HEK293 (cell line): ENCODE results near the gene RNF227.
A peak's percentile ranks its signal among the peaks of the same experiment; 100 is the strongest.

Experiments
- BCL6B ChIP-seq: fragments of 450-650 bp; formaldehyde crosslinking; IDR thresholded peaks from 2 replicates; pipeline ENCODE4 v1.5.1; 2017; ENCODE audit warnings: missing biosample characterization, missing genetic modification characterization
- EGR2 ChIP-seq: fragments of 450-650 bp; formaldehyde crosslinking; IDR thresholded peaks from 2 replicates; pipeline ENCODE4 v1.5.1; 2016; ENCODE audit warnings: low read depth, missing biosample characterization, missing genetic modification characterization
- GFI1B ChIP-seq: fragments of 450-650 bp; formaldehyde crosslinking; IDR thresholded peaks from 2 replicates; pipeline ENCODE4 v1.5.1; 2016; ENCODE audit warnings: missing biosample characterization, missing genetic modification characterization
- GLIS1 ChIP-seq: fragments of 450-650 bp; formaldehyde crosslinking; IDR thresholded peaks from 2 replicates; pipeline ENCODE4 v1.5.1; 2016; ENCODE audit warnings: missing biosample characterization, missing genetic modification characterization
- HOXC10 ChIP-seq: sonication (generic); formaldehyde crosslinking; IDR thresholded peaks from 2 replicates; pipeline ENCODE4 v1.8.1; 2023; ENCODE audit warnings: mild to moderate bottlenecking, missing genetic modification reagents
- KLF1 ChIP-seq: fragments of 450-650 bp; formaldehyde crosslinking; IDR thresholded peaks from 2 replicates; pipeline ENCODE4 v1.5.1; 2016; ENCODE audit warnings: missing biosample characterization, missing genetic modification characterization
- KLF7 ChIP-seq: fragments of 450-650 bp; formaldehyde crosslinking; IDR thresholded peaks from 2 replicates; pipeline ENCODE4 v1.5.1; 2016; ENCODE audit warnings: missing biosample characterization, missing genetic modification characterization, borderline replicate concordance
- SP3 ChIP-seq: fragments of 450-650 bp; formaldehyde crosslinking; IDR thresholded peaks from 2 replicates; pipeline ENCODE4 v1.5.1; 2016; ENCODE audit warnings: missing biosample characterization, missing genetic modification characterization
- ZBTB7A ChIP-seq: fragments of 450-650 bp; formaldehyde crosslinking; IDR thresholded peaks from 2 replicates; pipeline ENCODE4 v1.5.1; 2016; ENCODE audit warnings: low read depth, missing biosample characterization, missing genetic modification characterization
- ZFP3 ChIP-seq: fragments of 450-650 bp; formaldehyde crosslinking; IDR thresholded peaks from 2 replicates; pipeline ENCODE4 v1.5.1; 2016; ENCODE audit warnings: low read depth, missing biosample characterization, missing genetic modification characterization
- ZNF138 ChIP-seq: fragments of 450-650 bp; formaldehyde crosslinking; IDR thresholded peaks from 2 replicates; pipeline ENCODE4 v1.5.1; 2016; ENCODE audit warnings: missing biosample characterization, missing genetic modification characterization, borderline replicate concordance
- ZNF155 ChIP-seq: fragments of 450-650 bp; formaldehyde crosslinking; IDR thresholded peaks from 2 replicates; pipeline ENCODE4 v1.5.1; 2016; ENCODE audit warnings: missing biosample characterization, missing genetic modification characterization
- ZNF174 ChIP-seq: fragments of 450-650 bp; formaldehyde crosslinking; IDR thresholded peaks from 2 replicates; pipeline ENCODE4 v1.5.0; 2017; ENCODE audit warnings: missing biosample characterization, mild to moderate bottlenecking, missing genetic modification characterization
- ZNF24 ChIP-seq: fragments of 450-650 bp; formaldehyde crosslinking; IDR thresholded peaks from 2 replicates; pipeline ENCODE4 v1.5.1; 2016; ENCODE audit warnings: missing biosample characterization, missing genetic modification characterization
- ZNF248 ChIP-seq: fragments of 450-650 bp; formaldehyde crosslinking; IDR thresholded peaks from 2 replicates; pipeline ENCODE4 v1.5.1; 2017; ENCODE audit warnings: missing biosample characterization, missing genetic modification characterization
- ZNF302 ChIP-seq: fragments of 450-650 bp; formaldehyde crosslinking; IDR thresholded peaks from 2 replicates; pipeline ENCODE4 v1.5.1; 2016; ENCODE audit warnings: missing biosample characterization, missing genetic modification characterization, low read depth
- ZNF426 ChIP-seq: fragments of 450-650 bp; formaldehyde crosslinking; IDR thresholded peaks from 2 replicates; pipeline ENCODE4 v1.5.1; 2017; ENCODE audit warnings: missing biosample characterization, missing genetic modification characterization, mild to moderate bottlenecking, inconsistent platforms, moderate library complexity
- ZNF473 ChIP-seq: fragments of 450-650 bp; formaldehyde crosslinking; IDR thresholded peaks from 2 replicates; pipeline ENCODE4 v1.5.1; 2017; ENCODE audit warnings: missing biosample characterization, missing genetic modification characterization
- ZNF529 ChIP-seq: fragments of 450-650 bp; formaldehyde crosslinking; IDR thresholded peaks from 2 replicates; pipeline ENCODE4 v1.5.1; 2017; ENCODE audit warnings: missing genetic modification characterization, missing biosample characterization; ENCODE audit not compliant: insufficient replicate concordance
- ZNF561 ChIP-seq: fragments of 450-650 bp; IDR thresholded peaks from 2 replicates; pipeline ENCODE4 v1.5.1; 2018; ENCODE audit warnings: missing biosample characterization, missing genetic modification characterization, borderline replicate concordance
- ZNF629 ChIP-seq: fragments of 450-650 bp; formaldehyde crosslinking; IDR thresholded peaks from 2 replicates; pipeline ENCODE4 v1.5.1; 2017; ENCODE audit warnings: missing biosample characterization, missing genetic modification characterization
- ZNF664 ChIP-seq: fragments of 450-650 bp; formaldehyde crosslinking; IDR thresholded peaks from 2 replicates; pipeline ENCODE4 v1.5.1; 2016; ENCODE audit warnings: missing biosample characterization, missing genetic modification characterization
- ZNF768 ChIP-seq: fragments of 450-650 bp; formaldehyde crosslinking; IDR thresholded peaks from 2 replicates; pipeline ENCODE4 v1.5.1; 2018; ENCODE audit warnings: missing biosample characterization, mild to moderate bottlenecking, missing genetic modification characterization
- ZNF843 ChIP-seq: fragments of 450-650 bp; formaldehyde crosslinking; IDR thresholded peaks from 2 replicates; pipeline ENCODE4 v1.5.1; 2016; ENCODE audit warnings: missing biosample characterization, missing genetic modification characterization
- ZSCAN30 ChIP-seq: fragments of 450-650 bp; IDR thresholded peaks from 2 replicates; pipeline ENCODE4 v1.5.1; 2018; ENCODE audit warnings: missing biosample characterization, mild to moderate bottlenecking, missing genetic modification characterization, moderate library complexity
- TF ChIP-seq, protein P1 (sequence below): fragments of 450-650 bp; formaldehyde crosslinking; IDR thresholded peaks from 2 replicates; pipeline ENCODE4 v1.5.1; 2016; ENCODE audit warnings: missing biosample characterization, missing genetic modification characterization
- TF ChIP-seq, protein P2 (sequence below): IDR thresholded peaks from 2 replicates; pipeline ENCODE4 v1.6.1; 2011; ENCODE audit warnings: mild to moderate bottlenecking, low read depth, low read length, borderline replicate concordance
- TF ChIP-seq, protein P3 (sequence below): fragments of 450-650 bp; formaldehyde crosslinking; IDR thresholded peaks from 2 replicates; pipeline ENCODE4 v1.5.1; 2016; ENCODE audit warnings: missing biosample characterization, missing genetic modification characterization
- TF ChIP-seq, protein P4 (sequence below): fragments of 450-650 bp; IDR thresholded peaks from 2 replicates; pipeline ENCODE4 v1.5.1; 2018; ENCODE audit warnings: missing biosample characterization, mild to moderate bottlenecking, missing genetic modification characterization
- TF ChIP-seq, protein P5 (sequence below): fragments of 450-650 bp; formaldehyde crosslinking; IDR thresholded peaks from 2 replicates; pipeline ENCODE4 v1.5.1; 2016; ENCODE audit warnings: missing biosample characterization, missing genetic modification characterization, low read depth

The RNF227 gene

GRCh38 chr17:7915611-7916384 is at the start of gene RNF227 (continued):
- TF ChIP-seq ZNF248 (tag by site-specific recombination): no peak
- no peak for TF ChIP-seq GFI1B
- TF ChIP-seq ZNF155: no peak
- peak; percentile 66 for TF ChIP-seq ZNF629 (tag by site-specific recombination)
- 0 out of 2 replicates have a peak, but pooled peaks have one; percentile 30 for TF ChIP-seq ZNF24 (tag by site-specific recombination)
- no peak; the same call in 1 of the 2 replicates for TF ChIP-seq ZSCAN30 (tag by site-specific recombination)
- TF ChIP-seq HOXC10 (CRISPR knock-in tag): no peak
- no peak for TF ChIP-seq ZNF174 (tag by site-specific recombination)
- peak; percentile 43; the same call in 1 of the 2 replicates for TF ChIP-seq ZNF843 (tag by site-specific recombination)
- peak; percentile 94 for TF ChIP-seq KLF1 (tag by site-specific recombination)
- TF ChIP-seq ZNF529 (tag by site-specific recombination): no peak
- TF ChIP-seq BCL6B (tag by site-specific recombination): no peak
- TF ChIP-seq, protein P1, sequence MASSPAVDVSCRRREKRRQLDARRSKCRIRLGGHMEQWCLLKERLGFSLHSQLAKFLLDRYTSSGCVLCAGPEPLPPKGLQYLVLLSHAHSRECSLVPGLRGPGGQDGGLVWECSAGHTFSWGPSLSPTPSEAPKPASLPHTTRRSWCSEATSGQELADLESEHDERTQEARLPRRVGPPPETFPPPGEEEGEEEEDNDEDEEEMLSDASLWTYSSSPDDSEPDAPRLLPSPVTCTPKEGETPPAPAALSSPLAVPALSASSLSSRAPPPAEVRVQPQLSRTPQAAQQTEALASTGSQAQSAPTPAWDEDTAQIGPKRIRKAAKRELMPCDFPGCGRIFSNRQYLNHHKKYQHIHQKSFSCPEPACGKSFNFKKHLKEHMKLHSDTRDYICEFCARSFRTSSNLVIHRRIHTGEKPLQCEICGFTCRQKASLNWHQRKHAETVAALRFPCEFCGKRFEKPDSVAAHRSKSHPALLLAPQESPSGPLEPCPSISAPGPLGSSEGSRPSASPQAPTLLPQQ (tag by site-specific recombination): peak; percentile 100
- TF ChIP-seq ZFP3 (tag by site-specific recombination): no peak
- TF ChIP-seq KLF7 (tag by site-specific recombination): peak; percentile 82
- no peak for TF ChIP-seq GLIS1 (tag by site-specific recombination)
- no peak for TF ChIP-seq ZNF138
- TF ChIP-seq ZNF561 (tag by site-specific recombination): peak; percentile 15; the same call in 1 of the 2 replicates
- peak; percentile 65 for TF ChIP-seq SP3 (tag by site-specific recombination)
- TF ChIP-seq ZNF664 (tag by site-specific recombination): no peak
- TF ChIP-seq, protein P2, sequence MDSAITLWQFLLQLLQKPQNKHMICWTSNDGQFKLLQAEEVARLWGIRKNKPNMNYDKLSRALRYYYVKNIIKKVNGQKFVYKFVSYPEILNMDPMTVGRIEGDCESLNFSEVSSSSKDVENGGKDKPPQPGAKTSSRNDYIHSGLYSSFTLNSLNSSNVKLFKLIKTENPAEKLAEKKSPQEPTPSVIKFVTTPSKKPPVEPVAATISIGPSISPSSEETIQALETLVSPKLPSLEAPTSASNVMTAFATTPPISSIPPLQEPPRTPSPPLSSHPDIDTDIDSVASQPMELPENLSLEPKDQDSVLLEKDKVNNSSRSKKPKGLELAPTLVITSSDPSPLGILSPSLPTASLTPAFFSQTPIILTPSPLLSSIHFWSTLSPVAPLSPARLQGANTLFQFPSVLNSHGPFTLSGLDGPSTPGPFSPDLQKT: no peak
- peak; percentile 42; the same call in 1 of the 2 replicates for TF ChIP-seq ZBTB7A (tag by site-specific recombination)
- TF ChIP-seq, protein P3, sequence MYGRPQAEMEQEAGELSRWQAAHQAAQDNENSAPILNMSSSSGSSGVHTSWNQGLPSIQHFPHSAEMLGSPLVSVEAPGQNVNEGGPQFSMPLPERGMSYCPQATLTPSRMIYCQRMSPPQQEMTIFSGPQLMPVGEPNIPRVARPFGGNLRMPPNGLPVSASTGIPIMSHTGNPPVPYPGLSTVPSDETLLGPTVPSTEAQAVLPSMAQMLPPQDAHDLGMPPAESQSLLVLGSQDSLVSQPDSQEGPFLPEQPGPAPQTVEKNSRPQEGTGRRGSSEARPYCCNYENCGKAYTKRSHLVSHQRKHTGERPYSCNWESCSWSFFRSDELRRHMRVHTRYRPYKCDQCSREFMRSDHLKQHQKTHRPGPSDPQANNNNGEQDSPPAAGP (tag by site-specific recombination): peak; percentile 57; the same call in 1 of the 2 replicates
- no peak for TF ChIP-seq ZNF302 (tag by site-specific recombination)
- TF ChIP-seq, protein P4, sequence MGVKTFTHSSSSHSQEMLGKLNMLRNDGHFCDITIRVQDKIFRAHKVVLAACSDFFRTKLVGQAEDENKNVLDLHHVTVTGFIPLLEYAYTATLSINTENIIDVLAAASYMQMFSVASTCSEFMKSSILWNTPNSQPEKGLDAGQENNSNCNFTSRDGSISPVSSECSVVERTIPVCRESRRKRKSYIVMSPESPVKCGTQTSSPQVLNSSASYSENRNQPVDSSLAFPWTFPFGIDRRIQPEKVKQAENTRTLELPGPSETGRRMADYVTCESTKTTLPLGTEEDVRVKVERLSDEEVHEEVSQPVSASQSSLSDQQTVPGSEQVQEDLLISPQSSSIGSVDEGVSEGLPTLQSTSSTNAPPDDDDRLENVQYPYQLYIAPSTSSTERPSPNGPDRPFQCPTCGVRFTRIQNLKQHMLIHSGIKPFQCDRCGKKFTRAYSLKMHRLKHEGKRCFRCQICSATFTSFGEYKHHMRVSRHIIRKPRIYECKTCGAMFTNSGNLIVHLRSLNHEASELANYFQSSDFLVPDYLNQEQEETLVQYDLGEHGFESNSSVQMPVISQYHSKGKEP (tag by site-specific recombination): no peak
- TF ChIP-seq, protein P5, sequence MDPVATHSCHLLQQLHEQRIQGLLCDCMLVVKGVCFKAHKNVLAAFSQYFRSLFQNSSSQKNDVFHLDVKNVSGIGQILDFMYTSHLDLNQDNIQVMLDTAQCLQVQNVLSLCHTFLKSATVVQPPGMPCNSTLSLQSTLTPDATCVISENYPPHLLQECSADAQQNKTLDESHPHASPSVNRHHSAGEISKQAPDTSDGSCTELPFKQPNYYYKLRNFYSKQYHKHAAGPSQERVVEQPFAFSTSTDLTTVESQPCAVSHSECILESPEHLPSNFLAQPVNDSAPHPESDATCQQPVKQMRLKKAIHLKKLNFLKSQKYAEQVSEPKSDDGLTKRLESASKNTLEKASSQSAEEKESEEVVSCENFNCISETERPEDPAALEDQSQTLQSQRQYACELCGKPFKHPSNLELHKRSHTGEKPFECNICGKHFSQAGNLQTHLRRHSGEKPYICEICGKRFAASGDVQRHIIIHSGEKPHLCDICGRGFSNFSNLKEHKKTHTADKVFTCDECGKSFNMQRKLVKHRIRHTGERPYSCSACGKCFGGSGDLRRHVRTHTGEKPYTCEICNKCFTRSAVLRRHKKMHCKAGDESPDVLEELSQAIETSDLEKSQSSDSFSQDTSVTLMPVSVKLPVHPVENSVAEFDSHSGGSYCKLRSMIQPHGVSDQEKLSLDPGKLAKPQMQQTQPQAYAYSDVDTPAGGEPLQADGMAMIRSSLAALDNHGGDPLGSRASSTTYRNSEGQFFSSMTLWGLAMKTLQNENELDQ (tag by site-specific recombination): no peak
- TF ChIP-seq ZNF768 (tag by site-specific recombination): no peak
- TF ChIP-seq ZNF426: no peak
- TF ChIP-seq ZNF473 (tag by site-specific recombination): no peak
- TF ChIP-seq EGR2 (tag by site-specific recombination): no peak
